ENCODE results near the gene ARHGEF19. TPM values are rescaled to one million over a fixed set of nuclear protein-coding genes. Genes with fewer than 3 reads are reported as not detected.

ARHGEF19 gene
- total RNA-seq, 1 experiment from 2014 or later: 21.6 TPM

DNA sequence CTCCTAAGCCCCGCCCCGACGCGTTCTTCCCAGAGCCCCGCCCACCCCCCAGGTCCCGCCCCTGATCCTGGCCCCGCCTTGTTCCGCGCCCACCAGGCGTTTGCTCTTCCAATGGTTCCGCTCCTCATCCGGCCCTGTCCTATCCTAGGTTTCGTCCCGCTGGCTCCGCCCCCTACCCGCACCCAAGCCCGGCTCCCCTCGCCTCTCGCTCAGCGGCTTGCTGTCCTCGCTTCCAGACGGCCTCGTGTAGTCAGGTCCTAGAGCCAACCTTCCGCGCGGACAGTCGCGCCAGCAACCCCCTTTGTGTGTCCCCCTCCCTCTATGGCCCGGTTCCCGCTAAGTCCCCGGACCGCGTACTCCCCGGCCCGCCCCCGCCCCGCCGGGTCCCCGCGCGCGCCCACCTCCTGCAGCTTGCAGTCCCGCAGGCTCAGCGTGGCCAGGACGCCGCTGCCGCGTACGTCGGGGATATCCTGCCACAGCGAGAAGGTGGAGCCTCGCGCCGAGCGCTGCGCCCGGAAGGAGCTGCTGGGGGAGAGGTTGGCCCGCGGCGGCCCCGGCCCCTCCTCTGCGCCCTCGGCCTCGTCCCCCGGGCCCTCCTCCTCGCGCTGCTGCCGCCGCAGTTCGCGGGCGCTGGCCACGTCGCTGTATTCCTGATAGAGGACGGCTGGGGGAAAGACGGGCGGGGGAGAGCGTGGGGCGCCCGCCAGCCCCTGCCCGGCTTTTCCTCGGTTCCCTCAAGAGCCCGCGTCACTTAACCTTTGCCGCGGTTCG lies 5.7 kb downstream of the ARHGEF19 start:
- H3K9me3 ChIP-seq (ENCODE audit: control insufficient read depth, insufficient read depth, low read depth, low read length): no peaks in the 10 kb centered on the region
- ATAC-seq: peak; percentile 94
- H3K4me1 ChIP-seq (ENCODE audit: control insufficient read depth, insufficient read depth, low read length): peaks cover 24% of the 10 kb centered on the region
- peak overlapping the region; percentile 48 to 86 for H3K4me3 ChIP-seq (ENCODE audit: low read depth in 2 of 2, low read length in 2 of 2)
- TF ChIP-seq CTCF (IDR thresholded peaks at IDR 0.05) (no peak), POLR2AphosphoS5 (IDR thresholded peaks at IDR 0.05; ENCODE audit: low read depth, low read length) (peak; percentile 96), SIN3A (IDR thresholded peaks at IDR 0.05; ENCODE audit: borderline replicate concordance, insufficient read depth, low read depth, low read length) (peak; percentile 62; the same call in 1 of the 2 replicates)
- CTCF ChIA-PET: no interaction called here
- H3K27ac ChIP-seq (ENCODE audit: low read length): peak overlapping the region; percentile 83
- POLR2A ChIA-PET: interaction anchor here (0.6 to 1.0 kb wide), 2 partner anchors 86 to 100 kb away, joined by 3 to 10 read pairs; no protein-coding TSS in a partner anchor
- BruUV-seq (replicated peaks): no TSS peak
- no peaks in the 10 kb centered on the region; the same call in 1 of the 2 replicates for H3K36me3 ChIP-seq (ENCODE audit: control insufficient read depth, insufficient read depth, low read length)
- in situ Hi-C loops (cut with HindIII; ENCODE audit: low pct_unique_long_range_greater_than_20kb, low sequenced_read_pairs): no loop called here
- H3K27me3 ChIP-seq (ENCODE audit: control insufficient read depth, insufficient read depth, low read length): no peaks in the 10 kb centered on the region
- DNase-seq (ENCODE audit: low read depth, low spot score): peak; percentile 95
- intact Hi-C loops (cut with micrococcal nuclease; ENCODE audit: unreplicated experiment): no loop called here

GRCh38 chr1:16205891-16206546 lies 6.4 kb downstream of the ARHGEF19 start:
- no peaks in the 10 kb centered on the region for H3K9me3 ChIP-seq (ENCODE audit: control insufficient read depth, insufficient read depth, low read depth, low read length)
- no peak for TF ChIP-seq CTCF (IDR thresholded peaks at IDR 0.05)
- TF ChIP-seq REST (IDR thresholded peaks at IDR 0.05; ENCODE audit: insufficient read depth in 1 of 2, low read depth in 2 of 2, low read length in 1 of 2): no peak
- TF ChIP-seq POLR2AphosphoS5 (IDR thresholded peaks at IDR 0.05; ENCODE audit: low read depth, low read length): no peak
- TF ChIP-seq SIN3A (IDR thresholded peaks at IDR 0.05; ENCODE audit: borderline replicate concordance, insufficient read depth, low read depth, low read length): no peak
- peak; percentile 48; the same call in 1 of the 2 replicates for TF ChIP-seq TCF7L2 (IDR thresholded peaks at IDR 0.05; ENCODE audit: low read depth, low read length)
- ATAC-seq (peak; percentile 14), DNase-seq (ENCODE audit: low read depth, low spot score) (no peak)
- H3K27me3 ChIP-seq (ENCODE audit: control insufficient read depth, insufficient read depth, low read length): no peaks in the 10 kb centered on the region
- peak overlapping the region; percentile 47 to 70 for H3K4me3 ChIP-seq (ENCODE audit: low read depth in 2 of 2, low read length in 2 of 2)
- H3K27ac ChIP-seq (ENCODE audit: low read length): peak overlapping the region; percentile 87
- peaks cover 22% of the 10 kb centered on the region for H3K4me1 ChIP-seq (ENCODE audit: control insufficient read depth, insufficient read depth, low read length)
- no TSS peak for BruUV-seq (replicated peaks)
- POLR2A ChIA-PET: no interaction called here
- H3K36me3 ChIP-seq (ENCODE audit: control insufficient read depth, insufficient read depth, low read length): no peaks in the 10 kb centered on the region; the same call in 1 of the 2 replicates
- in situ Hi-C loops (cut with HindIII; ENCODE audit: low pct_unique_long_range_greater_than_20kb, low sequenced_read_pairs) (no loop called here), intact Hi-C loops (cut with micrococcal nuclease; ENCODE audit: unreplicated experiment) (no loop called here)
- CTCF ChIA-PET: interaction anchor here (0.5 to 0.6 kb wide), 3 partner anchors 19 to 89 kb away, joined by 4 to 6 read pairs (median 6); no protein-coding TSS in a partner anchor

Measured in Panc1 (cell line).